H9 (cell line): Measurements from ENCODE around the gene ADAMTS3. TPM values are rescaled to one million over a fixed set of nuclear protein-coding genes. Genes with fewer than 3 reads are reported as not detected.

Experiments
- DNase-seq: peaks from one replicate; pipeline ENCODE4 v3.0.0-alpha.2; 2017
- H2AFZ ChIP-seq: one replicate; pipeline ENCODE4 v1.6.1; 2013; ENCODE audit warnings: mild to moderate bottlenecking, low read length, control low read depth, moderate library complexity
- H2AK5ac ChIP-seq: 2 replicates; pipeline ENCODE4 v1.6.1; 2013; ENCODE audit warnings: low read length, control low read depth, mixed read lengths; ENCODE audit not compliant: insufficient read length
- H2BK120ac ChIP-seq: one replicate; pipeline ENCODE4 v1.6.1; 2013; ENCODE audit warnings: low read depth, mild to moderate bottlenecking, low read length, control low read depth, inconsistent platforms; ENCODE audit not compliant: poor library complexity, severe bottlenecking
- H2BK12ac ChIP-seq: 2 replicates; pipeline ENCODE4 v1.6.1; 2013; ENCODE audit warnings: low read length, control low read depth, mixed read lengths, low read depth; ENCODE audit not compliant: insufficient read length
- H2BK15ac ChIP-seq: 2 replicates; pipeline ENCODE4 v1.6.1; 2013; ENCODE audit warnings: low read depth, low read length, control low read depth
- H2BK20ac ChIP-seq: one replicate; pipeline ENCODE4 v1.6.1; 2013; ENCODE audit warnings: low read depth, mild to moderate bottlenecking, low read length, control low read depth, inconsistent platforms; ENCODE audit not compliant: poor library complexity, severe bottlenecking
- H2BK5ac ChIP-seq: 2 replicates; pipeline ENCODE4 v1.6.1; 2013; ENCODE audit warnings: low read length, control low read depth, mixed read lengths; ENCODE audit not compliant: insufficient read length
- H3K14ac ChIP-seq: 2 replicates; pipeline ENCODE4 v1.6.1; 2013; ENCODE audit warnings: low read length, control low read depth; ENCODE audit not compliant: insufficient read depth
- H3K18ac ChIP-seq: 2 replicates; pipeline ENCODE4 v1.6.1; 2013; ENCODE audit warnings: low read depth, mild to moderate bottlenecking, mixed read lengths, low read length, control low read depth; ENCODE audit not compliant: insufficient read length
- H3K23ac ChIP-seq: 2 replicates; pipeline ENCODE4 v1.6.1; 2013; ENCODE audit warnings: low read length, control low read depth, mixed read lengths, low read depth; ENCODE audit not compliant: insufficient read length
- H3K23me2 ChIP-seq: 2 replicates; pipeline ENCODE4 v1.6.1; 2013; ENCODE audit warnings: low read depth, mild to moderate bottlenecking, mixed read lengths, low read length, control low read depth; ENCODE audit not compliant: insufficient read length, poor library complexity, severe bottlenecking
- H3K27ac ChIP-seq: 2 replicates; pipeline ENCODE4 v1.5.1; 2013; ENCODE audit warnings: low read length, control low read depth, mixed read lengths, low read depth; ENCODE audit not compliant: insufficient read length
- H3K27me3 ChIP-seq: 2 replicates; pipeline ENCODE4 v1.6.1; 2013; ENCODE audit warnings: low read length, control low read depth, inconsistent platforms; ENCODE audit not compliant: insufficient read depth
- H3K4ac ChIP-seq: 2 replicates; pipeline ENCODE4 v1.6.1; 2013; ENCODE audit warnings: low read depth, mild to moderate bottlenecking, control low read depth, inconsistent platforms, low read length, moderate library complexity
- H3K4me1 ChIP-seq: 2 replicates; pipeline ENCODE4 v1.6.1; 2013; ENCODE audit warnings: low read length, control low read depth, inconsistent platforms; ENCODE audit not compliant: insufficient read depth
- H3K4me2 ChIP-seq: 2 replicates; pipeline ENCODE4 v1.6.1; 2013; ENCODE audit warnings: low read length, control low read depth, mixed read lengths; ENCODE audit not compliant: insufficient read length, insufficient read depth
- H3K56ac ChIP-seq: 2 replicates; pipeline ENCODE4 v1.6.1; 2013; ENCODE audit warnings: low read depth, mild to moderate bottlenecking, mixed read lengths, low read length, control low read depth; ENCODE audit not compliant: insufficient read length
- H3K79me1 ChIP-seq: 2 replicates; pipeline ENCODE4 v1.6.1; 2013; ENCODE audit warnings: low read depth, mild to moderate bottlenecking, moderate library complexity, low read length, control low read depth, inconsistent platforms; ENCODE audit not compliant: insufficient read depth, poor library complexity, severe bottlenecking
- H3K79me2 ChIP-seq: 2 replicates; pipeline ENCODE4 v1.6.1; 2013; ENCODE audit warnings: low read length, control low read depth, inconsistent platforms; ENCODE audit not compliant: insufficient read depth
- H3K9ac ChIP-seq: 2 replicates; pipeline ENCODE4 v1.6.1; 2013; ENCODE audit warnings: low read length, control low read depth, mixed read lengths; ENCODE audit not compliant: insufficient read length; ENCODE audit errors: extremely low read depth
- H3K9me3 ChIP-seq: one replicate; pipeline ENCODE4 v1.6.1; 2013; ENCODE audit warnings: low read depth, low read length, inconsistent platforms; ENCODE audit not compliant: control insufficient read depth
- H3T11ph ChIP-seq: one replicate; pipeline ENCODE4 v1.6.1; 2013; ENCODE audit warnings: mild to moderate bottlenecking, low read length, control low read depth, inconsistent platforms
- H4K20me1 ChIP-seq: one replicate; pipeline ENCODE4 v1.6.1; 2013; ENCODE audit not compliant: control insufficient read depth, insufficient read length, insufficient read depth
- H4K5ac ChIP-seq: 2 replicates; pipeline ENCODE4 v1.6.1; 2013; ENCODE audit warnings: low read depth, mild to moderate bottlenecking, mixed read lengths, low read length, control low read depth; ENCODE audit not compliant: insufficient read length
- H4K8ac ChIP-seq: replicated peaks from 2 replicates; pipeline ENCODE4 v1.6.1; 2013; ENCODE audit warnings: low read length, control low read depth, mixed read lengths, low read depth; ENCODE audit not compliant: insufficient read length
- H4K91ac ChIP-seq: 2 replicates; pipeline ENCODE4 v1.6.1; 2013; ENCODE audit warnings: low read depth, mild to moderate bottlenecking, moderate library complexity, mixed read lengths, low read length, control low read depth; ENCODE audit not compliant: insufficient read length
- H3K27ac Mint-ChIP-seq, 3 experiments: 2 replicates in 2 of 3; 3 replicates in 1 of 3; pipeline ENCODE4 v1.8.0; 2020 to 2021; ENCODE audit warnings: mixed read lengths in 3 of 3, mild to moderate bottlenecking in 1 of 3, moderate library complexity in 1 of 3
- H3K27me3 Mint-ChIP-seq: 2 replicates; pipeline ENCODE4 v1.8.0; 2021; ENCODE audit warnings: low read depth, mild to moderate bottlenecking, moderate library complexity, mixed read lengths
- H3K36me3 Mint-ChIP-seq, 3 experiments: 2 replicates in 2 of 3; 3 replicates in 1 of 3; pipeline ENCODE4 v1.8.0; 2020 to 2021; ENCODE audit warnings: low read depth in 3 of 3, mixed read lengths in 3 of 3; ENCODE audit not compliant: insufficient read depth in 1 of 3
- H3K4me1 Mint-ChIP-seq, 2 experiments: 2 replicates each; pipeline ENCODE4 v1.8.0; 2020; ENCODE audit warnings: mixed read lengths in 2 of 2
- H3K4me3 Mint-ChIP-seq, 2 experiments: 2 replicates in 1 of 2; 3 replicates in 1 of 2; pipeline ENCODE4 v1.8.0; 2020 to 2021; ENCODE audit warnings: mild to moderate bottlenecking in 2 of 2, mixed read lengths in 2 of 2, moderate library complexity in 1 of 2
- H3K9me3 Mint-ChIP-seq, 2 experiments: 2 replicates in 1 of 2; 3 replicates in 1 of 2; pipeline ENCODE4 v1.8.0; 2020; ENCODE audit warnings: mild to moderate bottlenecking in 2 of 2, mixed read lengths in 2 of 2, moderate library complexity in 1 of 2
- WGBS: extraction: QIAGEN DNeasy Blood & Tissue Kit; methylation state at CpG from one replicate; pipeline ENCODE4 v1.1.7; 2013; ENCODE audit warnings: missing lambda C conversion rate, low lambda C conversion rate, mixed read lengths; ENCODE audit not compliant: insufficient read length; ENCODE audit errors: extremely low coverage; 5-methylcytosine and 5-hydroxymethylcytosine counted together
- total RNA-seq: library from RNA; stranded (reverse); gene quantifications from 2 replicates; pipeline ENCODE4 v1.2.1, GENCODE V29; 2021
- TF ChIP-seq, protein P1 (sequence below): fragments of 200-600 bp; sonication (generic); conservative IDR thresholded peaks from 3 replicates; pipeline ENCODE4 v1.8.0; 2021; ENCODE audit warnings: antibody characterized with exemption, mild to moderate bottlenecking

ADAMTS3 gene
- total RNA-seq, 1 experiment from 2014 or later = 1.1 TPM

DNA sequence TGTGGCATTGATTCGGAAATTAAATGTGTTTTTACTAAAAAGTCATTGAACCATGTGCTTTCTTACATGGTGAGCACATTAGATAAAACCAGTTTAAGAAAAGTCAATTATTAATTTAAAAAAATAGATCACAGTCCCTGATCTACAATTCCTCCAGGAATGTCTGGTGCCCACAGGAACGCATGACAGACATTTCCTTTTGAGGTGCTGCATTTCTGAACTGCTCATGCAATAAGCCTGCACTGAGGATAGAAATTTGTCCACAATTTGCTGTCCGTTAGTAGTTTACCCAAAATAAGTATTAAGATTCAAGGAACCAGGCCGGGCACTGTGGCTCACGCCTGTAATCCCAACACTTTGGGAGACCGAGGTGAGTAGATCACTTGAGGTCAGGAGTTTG is 8.2 kb upstream of the ADAMTS3 start:
- no peak overlapping the region for H2AFZ ChIP-seq
- H3K9ac ChIP-seq = no peak overlapping the region
- H2BK12ac ChIP-seq = no peak overlapping the region
- no peaks in the 10 kb centered on the region for H3K79me2 ChIP-seq
- Mint-ChIP-seq H3K27me3 (no peaks in the 10 kb centered on the region), H3K36me3 (no peaks in the 10 kb centered on the region), H3K27ac (no peak overlapping the region), H3K4me1 (no peaks in the 10 kb centered on the region), H3K9me3 (no peaks in the 10 kb centered on the region), H3K4me3 (no peak overlapping the region)
- no peak overlapping the region for H3K4me2 ChIP-seq
- H3K79me1 ChIP-seq = no peaks in the 10 kb centered on the region
- no peak overlapping the region for H3K4ac ChIP-seq
- no peaks in the 10 kb centered on the region for H4K20me1 ChIP-seq
- DNase-seq = no peak
- H4K91ac ChIP-seq = no peak overlapping the region
- TF ChIP-seq, protein P1, sequence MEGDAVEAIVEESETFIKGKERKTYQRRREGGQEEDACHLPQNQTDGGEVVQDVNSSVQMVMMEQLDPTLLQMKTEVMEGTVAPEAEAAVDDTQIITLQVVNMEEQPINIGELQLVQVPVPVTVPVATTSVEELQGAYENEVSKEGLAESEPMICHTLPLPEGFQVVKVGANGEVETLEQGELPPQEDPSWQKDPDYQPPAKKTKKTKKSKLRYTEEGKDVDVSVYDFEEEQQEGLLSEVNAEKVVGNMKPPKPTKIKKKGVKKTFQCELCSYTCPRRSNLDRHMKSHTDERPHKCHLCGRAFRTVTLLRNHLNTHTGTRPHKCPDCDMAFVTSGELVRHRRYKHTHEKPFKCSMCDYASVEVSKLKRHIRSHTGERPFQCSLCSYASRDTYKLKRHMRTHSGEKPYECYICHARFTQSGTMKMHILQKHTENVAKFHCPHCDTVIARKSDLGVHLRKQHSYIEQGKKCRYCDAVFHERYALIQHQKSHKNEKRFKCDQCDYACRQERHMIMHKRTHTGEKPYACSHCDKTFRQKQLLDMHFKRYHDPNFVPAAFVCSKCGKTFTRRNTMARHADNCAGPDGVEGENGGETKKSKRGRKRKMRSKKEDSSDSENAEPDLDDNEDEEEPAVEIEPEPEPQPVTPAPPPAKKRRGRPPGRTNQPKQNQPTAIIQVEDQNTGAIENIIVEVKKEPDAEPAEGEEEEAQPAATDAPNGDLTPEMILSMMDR = no peak
- H4K5ac ChIP-seq = no peak overlapping the region
- no peak overlapping the region for H3K56ac ChIP-seq
- H3K27me3 ChIP-seq = no peaks in the 10 kb centered on the region
- H3K9me3 ChIP-seq = no peaks in the 10 kb centered on the region
- H3K27ac ChIP-seq = no peak overlapping the region
- H3K4me1 ChIP-seq = no peaks in the 10 kb centered on the region
- H3K14ac ChIP-seq = no peak overlapping the region
- H2BK5ac ChIP-seq = no peak overlapping the region
- H3K18ac ChIP-seq = no peak overlapping the region
- no peak overlapping the region for H2BK20ac ChIP-seq
- no peak overlapping the region for H3K23ac ChIP-seq
- H3T11ph ChIP-seq = no peak overlapping the region
- H2AK5ac ChIP-seq = no peak overlapping the region
- H4K8ac ChIP-seq = no peak overlapping the region
- no CpG with 5 or more reads among the region's 6 CpGs for WGBS
- no peak overlapping the region for H2BK15ac ChIP-seq
- no peaks in the 10 kb centered on the region for H3K23me2 ChIP-seq
- no peak overlapping the region for H2BK120ac ChIP-seq
